ENCODE data around the gene ARPC2. TPM values are rescaled to one million over a fixed set of nuclear protein-coding genes. Genes with fewer than 3 reads are reported as not detected.
"Not testable (repeated sequence)": the region's sequence is repeated elsewhere in the genome, so short reads cannot be mapped to it uniquely, and the experiment has no call there.

Gene ARPC2
- total RNA-seq, 1 donor from 2014 or later, result 158 TPM

DNA sequence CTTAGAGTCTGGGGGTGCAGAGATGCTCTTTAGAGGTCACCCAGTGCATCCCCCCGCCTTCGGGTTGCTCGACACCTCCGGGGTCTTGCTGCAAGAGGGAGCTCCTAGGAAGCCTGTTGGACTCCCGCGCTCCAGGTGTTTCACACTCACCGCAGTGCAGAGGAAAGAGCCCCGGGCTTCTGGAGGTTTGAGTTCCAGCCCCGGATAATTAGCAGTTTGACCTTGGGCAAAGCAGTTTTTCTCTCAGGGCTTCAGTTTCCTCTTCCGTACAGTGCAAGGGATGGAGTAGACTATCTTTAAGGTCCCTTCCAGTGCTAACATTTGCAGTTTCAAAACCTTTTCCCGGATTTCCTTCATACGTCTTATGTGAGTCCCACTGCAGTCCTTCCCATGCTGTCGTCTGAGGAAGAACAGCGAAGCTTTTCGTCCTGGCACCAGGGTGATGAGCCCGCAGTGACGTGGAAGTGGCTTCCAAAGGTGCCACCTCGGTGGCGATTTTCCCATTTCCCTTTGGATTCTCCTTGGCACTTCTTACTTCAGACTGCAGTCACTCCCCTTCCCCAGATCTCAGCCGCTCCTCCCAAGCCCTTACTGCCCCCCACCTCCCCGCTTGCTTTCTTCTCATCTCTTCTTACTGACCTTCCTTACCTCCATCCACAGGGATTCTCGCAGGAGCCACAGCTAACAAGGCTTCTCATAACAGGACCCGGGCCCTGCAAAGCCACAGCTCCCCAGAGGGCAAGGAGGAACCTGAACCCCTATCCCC lies 53.9 kb downstream of the ARPC2 start:
- no peak for DNase-seq (ENCODE audit: low spot score)

DNA sequence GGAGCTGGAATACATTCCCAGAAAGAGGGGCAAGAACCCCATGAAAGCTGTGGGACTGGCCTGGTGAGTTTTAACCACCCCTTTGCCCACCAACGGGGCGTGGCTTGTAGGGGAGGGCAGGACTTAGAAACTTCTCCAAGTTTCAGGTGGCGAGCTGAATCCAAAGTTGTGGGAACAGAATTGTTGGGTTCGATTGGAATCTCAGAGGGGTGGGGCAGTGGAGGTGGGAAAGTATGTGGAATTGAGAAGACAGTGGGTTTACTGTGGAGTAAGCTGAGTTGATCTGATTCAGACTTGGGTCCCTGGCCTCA lies 54.5 kb downstream of the ARPC2 start:
- DNase-seq (ENCODE audit: low spot score), result no peak

DNA sequence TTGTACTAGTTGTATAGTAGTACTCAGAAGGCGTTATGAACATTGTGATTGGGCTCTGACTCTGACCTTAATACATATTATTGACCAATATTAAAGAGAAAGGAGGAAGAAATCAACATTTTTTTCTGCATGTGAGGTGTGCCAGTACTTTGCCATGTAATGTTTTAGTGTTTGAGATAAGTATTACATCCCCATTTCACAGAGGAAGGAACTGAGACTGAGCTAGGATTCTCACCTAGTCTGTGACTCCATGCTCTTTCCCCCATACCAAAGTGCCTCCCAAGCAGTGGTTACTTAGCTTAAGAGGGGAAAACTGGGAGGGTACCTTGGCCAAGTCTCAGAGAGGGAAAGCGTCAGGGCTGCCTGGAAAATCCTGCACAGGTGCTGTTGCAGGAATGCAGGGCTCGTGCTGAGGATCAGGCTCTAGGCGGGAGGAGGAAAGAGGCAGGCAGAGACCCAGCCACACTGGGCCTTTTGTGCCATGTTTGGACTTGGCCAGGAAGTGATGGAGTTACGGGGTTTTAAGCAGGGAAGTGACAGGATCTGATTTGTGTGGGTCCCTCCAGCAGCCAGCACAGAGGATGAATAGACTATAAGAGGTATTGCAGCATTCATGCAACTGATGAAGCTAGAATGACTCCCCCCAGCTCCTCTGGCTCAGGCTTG lies 55.0 kb downstream of the ARPC2 start:
- no peak for DNase-seq (ENCODE audit: low spot score)

DNA sequence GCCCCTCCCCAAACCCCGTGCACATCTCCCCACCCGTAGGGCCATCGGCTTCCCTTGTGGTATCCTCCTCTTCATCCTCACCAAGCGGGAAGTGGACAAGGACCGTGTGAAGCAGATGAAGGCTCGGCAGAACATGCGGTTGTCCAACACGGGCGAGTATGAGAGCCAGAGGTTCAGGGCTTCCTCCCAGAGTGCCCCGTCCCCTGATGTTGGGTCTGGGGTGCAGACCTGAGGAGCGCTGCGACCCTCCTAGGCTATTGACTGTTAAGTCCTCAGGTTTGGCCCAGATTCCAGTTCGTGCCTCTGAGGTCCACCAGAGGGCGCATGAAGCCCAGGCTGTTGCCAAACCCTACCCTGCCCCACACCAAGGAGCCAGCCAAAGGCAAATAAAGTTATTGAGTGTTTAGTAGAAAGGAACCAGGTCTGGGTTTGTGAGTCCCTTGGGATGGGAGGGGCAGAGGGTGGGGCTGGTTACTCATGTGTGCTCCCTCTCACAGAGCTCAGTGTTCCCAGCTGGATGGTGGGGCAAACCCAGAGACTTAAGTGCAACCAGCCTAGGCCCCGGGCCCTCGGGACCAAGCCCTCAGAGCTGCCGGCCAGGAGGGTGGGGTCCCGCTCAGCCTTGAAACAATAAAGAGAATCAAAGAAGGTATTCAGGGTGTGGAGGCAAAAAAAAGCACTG lies 55.7 kb downstream of the ARPC2 start:
- peak; percentile 92 for DNase-seq (ENCODE audit: low spot score)

DNA sequence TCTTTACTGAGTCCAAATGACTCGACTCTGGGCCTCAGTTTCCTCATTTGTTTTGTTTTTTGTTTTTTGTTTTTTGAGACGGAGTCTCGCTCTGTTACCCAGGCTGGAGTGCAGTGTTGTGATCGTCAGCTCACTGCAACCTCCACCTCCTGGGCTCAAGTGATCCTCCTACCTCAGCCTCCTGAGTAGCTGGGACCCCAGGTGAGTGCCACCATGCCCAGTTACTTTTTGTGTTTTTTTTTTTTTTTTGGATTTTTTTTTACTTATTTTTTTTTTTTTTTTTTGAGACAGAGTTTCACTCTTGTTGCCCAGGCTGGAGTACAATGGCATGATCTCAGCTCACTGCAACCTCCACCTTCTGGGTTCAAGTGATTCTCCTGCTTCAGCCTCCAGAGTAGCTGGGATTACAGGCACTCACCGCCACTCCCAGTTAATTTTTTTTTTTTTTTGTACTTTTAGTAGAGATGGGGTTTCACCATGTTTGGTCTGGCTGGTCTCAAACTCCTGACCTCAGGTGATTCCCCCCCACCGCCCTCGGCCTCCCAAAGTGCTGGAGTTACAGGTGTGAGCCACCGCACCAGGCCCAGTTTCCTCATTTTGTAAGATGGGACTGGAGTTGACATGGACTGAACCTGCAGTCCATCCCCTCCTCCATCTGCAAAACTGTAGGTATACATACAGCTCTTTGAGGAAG lies 56.4 kb downstream of the ARPC2 start:
- not testable (repeated sequence) for DNase-seq (ENCODE audit: low spot score)

DNA sequence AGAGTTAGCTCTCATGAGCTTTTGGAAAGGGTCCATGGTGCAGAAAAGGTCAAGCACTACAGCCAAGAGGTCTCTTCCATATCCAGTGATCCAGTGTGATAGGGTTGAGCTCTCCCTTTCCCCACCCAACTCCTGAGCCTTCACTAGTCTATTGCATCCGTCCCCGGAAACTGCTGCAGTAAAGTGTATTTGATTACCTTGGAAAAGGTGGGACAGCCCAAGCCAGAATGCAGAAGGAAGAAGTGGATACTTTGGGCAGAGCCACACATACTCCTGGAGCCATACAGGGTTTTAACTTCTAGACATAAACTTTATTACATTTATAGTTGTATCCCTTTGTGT lies 56.9 kb downstream of the ARPC2 start:
- no peak for DNase-seq (ENCODE audit: low spot score)

DNA sequence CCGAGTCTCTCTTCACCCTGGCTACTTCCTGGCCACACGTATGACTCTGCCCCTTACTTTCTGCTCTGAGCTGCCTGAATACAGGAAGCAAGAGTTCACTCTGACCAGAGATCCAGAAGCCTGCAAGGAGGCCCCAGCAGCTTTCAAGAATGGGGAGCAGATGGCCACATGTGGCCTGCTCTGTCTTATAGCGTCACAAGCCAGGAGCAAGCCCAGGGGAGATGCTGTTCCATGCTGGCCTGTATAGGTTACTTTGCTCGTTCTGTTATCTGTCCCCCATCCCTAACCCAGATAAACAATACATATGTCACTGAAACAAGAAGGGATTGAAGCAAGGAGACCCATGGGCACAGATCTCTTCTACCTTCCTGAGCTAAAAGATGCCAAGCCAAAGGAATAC lies 57.6 kb downstream of the ARPC2 start:
- no peak for DNase-seq (ENCODE audit: low spot score)

DNA sequence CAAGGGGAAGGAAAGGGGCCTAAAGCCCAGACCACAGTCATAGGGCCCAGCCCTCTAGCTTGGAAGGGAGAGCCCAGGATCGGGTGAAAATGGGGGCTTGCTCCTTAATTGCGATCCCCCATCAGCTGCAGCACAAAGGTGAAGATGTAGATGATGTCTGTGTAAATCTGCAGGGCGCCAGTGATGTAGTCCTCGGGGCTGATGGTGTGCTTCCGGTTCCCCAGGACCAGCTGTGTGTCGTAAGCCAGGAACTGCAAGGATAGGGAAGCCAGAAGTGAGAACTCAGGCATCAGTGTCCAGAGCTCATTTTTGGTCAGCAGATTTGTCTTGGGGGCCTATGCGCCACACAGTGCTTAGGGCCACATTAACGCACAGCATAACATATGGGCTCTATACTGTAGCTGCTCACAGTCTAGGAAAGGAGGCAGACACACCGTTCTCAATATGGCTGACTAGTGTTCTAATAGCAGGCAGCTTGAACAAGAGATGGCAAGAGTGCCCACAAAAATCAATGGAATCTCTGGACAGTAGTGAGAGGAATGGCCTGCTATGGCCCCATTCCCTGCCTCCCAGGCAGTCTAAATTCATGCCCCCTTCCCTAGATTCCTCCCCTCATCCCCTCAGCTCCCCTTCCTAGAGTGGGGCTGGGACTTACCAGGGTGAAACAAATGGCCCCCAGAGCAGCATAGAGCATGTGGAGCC lies 58.5 kb downstream of the ARPC2 start:
- no peak for DNase-seq (ENCODE audit: low spot score)

DNA sequence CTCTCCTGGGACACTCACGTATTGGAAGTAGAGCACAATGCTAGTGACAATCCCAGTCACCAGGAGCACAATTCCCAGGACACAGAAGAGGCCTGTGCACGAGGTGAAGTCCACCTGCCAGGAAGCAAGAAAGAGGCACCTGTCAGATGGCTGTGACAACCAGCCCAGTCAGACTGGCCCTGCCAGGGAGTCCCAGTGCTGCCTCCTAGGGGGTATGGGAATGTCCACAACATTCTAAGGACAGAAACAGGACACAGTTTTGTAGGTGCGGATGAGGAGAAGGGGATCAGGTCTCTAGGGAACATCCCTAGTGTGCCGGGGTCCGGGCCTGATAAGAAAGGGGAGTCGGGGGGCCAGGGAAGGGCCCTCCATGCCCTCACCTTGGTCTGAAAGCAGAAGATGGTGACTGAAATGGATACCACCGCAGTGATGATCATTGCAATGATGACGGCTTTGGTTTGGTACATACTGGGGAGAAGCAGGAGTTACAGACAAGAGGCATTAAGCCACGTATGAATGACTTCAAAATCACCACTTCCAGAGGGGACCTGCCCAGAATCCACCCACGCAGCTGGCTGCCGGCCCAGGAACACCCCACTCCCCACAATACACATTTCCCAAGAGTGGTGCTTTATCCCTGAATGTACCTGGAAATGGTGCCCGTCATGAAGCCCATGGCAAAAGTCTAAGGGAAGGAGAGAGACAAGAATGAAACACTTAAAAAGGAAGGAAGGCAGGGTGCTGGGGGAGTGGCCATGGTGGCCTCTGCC lies 60.2 kb downstream of the ARPC2 start:
- DNase-seq (ENCODE audit: low spot score), result no peak

DNA sequence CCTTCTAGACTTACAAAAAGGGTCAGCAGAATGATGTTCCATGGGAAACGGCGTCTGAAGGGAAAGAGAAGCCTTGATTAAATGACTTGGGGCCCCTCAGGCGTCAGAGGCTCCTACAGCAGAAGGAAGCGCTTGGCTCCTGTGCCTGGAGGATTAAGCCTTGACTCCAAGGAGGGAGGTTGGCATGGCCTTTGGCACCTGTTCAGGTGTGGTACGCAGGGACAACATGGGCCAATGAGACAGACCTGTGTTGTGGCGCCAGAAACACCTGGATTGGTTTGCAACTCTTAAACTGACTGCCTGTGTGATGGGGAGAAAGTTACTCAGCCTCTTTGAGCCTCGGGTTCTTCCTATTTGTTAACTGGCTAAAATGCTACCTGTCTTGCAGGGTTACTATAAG lies 60.9 kb downstream of the ARPC2 start:
- DNase-seq (ENCODE audit: low spot score), result no peak

DNA sequence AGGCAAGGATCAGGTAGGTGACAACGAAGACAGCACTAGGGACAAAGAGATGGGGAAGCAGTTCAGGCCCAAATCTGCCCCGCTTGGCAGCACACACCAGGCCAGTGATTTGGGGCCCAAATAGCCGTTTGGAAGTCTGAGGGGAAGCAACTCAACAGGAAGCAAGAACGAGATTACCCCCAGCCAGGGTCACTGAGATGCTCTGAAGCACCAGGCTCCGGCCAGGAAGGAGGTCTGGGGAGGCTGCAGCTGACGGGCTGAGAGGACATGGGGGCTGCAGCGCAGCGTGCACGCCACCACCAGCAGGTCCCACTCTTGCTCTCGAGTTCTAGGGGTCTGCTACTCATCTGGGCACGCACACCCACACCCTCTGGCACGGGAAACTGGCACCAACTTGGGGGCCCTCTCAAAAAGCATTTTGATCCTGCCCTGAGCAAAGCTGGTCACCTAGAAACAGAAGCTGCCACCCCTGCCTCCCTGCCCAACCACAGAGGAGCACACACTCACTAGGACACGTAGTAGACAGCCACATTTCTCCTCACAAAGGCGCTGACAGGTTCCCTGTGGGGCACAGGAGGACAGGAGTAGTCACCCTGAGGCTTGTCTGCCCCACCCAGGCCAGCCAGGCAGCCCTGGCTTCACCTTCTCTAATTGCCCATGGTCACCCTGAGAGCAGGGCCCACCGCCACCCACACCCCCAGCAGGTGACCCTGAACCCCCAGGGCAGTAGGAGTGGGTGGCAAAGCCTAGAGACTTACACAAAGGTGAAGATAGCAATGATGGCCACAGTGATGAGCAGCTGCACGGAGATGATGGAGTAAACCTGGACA lies 61.8 kb downstream of the ARPC2 start:
- DNase-seq (ENCODE audit: low spot score), result no peak

DNA sequence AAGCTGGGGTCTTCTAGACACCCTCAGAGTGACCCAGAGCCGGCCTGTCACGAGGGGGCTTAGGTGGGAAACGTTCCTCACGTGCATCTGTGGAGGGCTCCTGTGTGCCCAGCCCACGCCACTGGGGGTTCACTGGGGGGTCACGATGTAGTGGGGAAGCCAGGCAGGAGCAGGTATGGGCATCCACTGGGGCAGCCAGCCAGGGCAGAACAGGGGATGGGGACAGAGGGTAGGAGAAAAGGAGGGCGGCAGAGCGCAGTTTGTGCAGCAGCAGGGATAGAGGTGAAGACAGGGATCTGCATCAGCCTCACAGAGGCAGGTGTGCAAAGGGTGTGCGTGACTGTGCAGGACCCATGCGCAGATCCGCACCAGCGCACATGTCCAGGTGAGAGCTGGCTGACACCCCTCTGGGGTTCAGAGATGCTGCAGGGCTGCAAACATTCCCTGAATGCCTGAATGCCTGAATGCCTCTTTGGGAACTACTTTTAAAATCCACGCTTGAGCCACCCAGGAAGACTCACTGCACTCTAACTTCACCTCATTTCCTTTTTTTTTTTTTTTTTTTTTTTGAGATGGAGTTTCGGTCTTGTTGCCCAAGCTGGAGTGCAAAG lies 63.4 kb downstream of the ARPC2 start:
- DNase-seq (ENCODE audit: low spot score), result no peak

DNA sequence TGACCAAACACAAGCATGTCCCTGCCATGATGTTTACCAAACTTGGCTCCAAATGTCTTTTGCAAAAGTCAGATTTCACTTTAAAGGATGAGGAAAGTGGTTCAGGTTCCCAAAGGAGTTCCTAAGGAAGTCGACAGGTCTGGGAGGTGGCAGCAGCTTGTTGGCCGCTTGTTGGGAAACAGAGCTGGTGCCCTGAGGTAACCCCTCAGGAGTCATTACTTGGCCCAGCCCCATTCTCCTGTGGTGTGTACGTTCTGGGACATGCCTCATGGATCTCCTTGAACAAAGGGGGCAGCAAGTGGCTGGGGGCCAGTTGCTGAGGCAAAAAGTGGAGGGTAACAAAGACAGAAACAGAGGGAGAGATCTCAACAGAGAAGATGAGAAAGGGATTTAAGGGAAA lies 64.5 kb downstream of the ARPC2 start:
- DNase-seq (ENCODE audit: low spot score), result no peak

DNA sequence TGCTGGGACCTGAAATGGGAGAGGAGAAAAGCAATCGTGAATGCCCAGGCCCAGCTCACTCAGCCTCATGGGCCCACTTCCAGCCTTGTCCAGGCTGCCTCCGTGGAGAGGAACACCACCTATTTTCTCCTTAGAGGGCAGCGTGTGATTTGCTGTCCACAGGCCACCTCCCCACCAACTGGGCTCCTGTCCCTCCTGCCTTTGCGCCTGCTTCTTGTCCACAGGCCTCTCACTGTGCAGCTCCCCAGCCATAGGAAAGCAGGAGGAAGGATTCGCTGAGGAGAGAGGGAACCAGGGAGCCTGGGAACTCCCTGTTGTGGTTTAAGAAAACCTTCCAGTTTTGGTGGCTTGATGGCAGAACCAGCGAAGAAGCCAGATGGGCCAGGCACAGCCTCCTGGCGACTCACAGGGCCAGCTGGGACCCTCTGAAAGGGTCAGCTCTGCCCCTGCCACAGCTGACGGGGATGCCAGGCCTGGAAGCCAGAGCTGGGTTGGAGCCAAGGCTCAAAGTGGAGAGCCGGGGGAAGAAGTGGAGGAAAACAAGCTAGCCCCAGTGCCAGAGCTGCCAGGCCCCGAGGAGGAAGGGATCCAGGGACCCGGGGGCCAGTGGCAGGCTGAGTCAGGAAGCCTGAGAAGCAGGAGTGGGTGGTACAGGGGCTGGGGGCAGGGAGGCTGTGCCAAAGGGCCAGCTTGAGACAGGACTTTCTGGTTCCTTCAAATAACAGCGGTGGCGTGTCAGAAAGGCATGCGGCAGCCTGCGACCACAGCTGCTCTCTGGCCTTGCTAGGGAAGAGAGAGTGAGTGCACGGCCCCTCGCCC lies 65.4 kb downstream of the ARPC2 start:
- DNase-seq (ENCODE audit: low spot score), result no peak

DNA sequence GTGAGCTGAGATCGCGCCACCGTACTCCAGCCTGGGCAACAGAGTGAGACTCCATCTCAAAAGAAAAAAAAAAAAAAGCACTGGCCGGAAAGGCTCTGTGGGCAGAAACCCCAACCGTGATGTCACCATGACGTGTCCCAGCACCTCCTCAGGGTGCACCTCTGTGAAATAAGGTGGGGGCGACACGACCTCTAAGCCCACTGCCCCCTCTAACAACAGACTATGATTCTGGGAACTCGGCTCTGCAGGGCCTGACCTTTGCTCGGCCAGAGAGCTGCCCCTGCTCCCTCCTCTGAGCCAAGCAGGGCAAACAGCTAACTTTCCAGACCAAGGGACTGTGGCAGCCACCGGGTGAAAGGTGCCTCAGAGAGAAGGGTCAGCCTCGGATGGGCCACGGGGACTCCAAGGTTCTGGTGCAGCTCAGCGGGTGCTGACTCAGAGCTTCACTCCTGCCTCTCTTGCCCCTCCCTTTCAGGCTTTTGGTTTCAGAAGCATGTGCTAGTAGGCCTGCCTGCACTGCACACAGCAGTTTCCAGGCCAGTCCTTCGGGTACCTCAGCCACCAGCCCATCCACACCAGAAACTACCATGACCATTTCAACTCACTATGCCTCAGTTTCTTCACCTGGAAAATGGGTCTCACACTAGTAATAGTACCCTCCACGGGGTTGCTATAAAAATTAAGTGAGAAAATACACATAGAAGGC lies 67.3 kb downstream of the ARPC2 start:
- DNase-seq (ENCODE audit: low spot score), result peak; percentile 81

DNA sequence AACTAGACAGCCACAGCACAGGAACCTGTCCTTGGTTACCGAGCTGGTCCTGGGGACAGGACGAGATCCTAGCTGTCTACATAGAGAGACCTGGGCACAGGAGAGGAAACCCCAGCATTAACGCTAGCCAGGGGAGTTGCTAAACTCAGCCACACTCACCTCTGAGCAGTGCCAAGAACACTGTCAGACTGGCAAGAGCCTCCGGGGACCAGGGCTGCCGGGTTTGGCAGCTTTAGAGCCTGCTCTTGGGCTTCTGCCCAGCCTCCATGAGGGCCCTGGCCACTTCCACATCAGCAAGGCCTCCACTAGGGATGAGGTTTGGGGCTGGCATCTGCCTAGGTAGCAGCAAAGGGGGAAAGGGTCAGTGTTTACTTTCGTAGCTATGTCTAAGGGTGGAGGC lies 68.6 kb downstream of the ARPC2 start:
- no peak for DNase-seq (ENCODE audit: low spot score)

DNA sequence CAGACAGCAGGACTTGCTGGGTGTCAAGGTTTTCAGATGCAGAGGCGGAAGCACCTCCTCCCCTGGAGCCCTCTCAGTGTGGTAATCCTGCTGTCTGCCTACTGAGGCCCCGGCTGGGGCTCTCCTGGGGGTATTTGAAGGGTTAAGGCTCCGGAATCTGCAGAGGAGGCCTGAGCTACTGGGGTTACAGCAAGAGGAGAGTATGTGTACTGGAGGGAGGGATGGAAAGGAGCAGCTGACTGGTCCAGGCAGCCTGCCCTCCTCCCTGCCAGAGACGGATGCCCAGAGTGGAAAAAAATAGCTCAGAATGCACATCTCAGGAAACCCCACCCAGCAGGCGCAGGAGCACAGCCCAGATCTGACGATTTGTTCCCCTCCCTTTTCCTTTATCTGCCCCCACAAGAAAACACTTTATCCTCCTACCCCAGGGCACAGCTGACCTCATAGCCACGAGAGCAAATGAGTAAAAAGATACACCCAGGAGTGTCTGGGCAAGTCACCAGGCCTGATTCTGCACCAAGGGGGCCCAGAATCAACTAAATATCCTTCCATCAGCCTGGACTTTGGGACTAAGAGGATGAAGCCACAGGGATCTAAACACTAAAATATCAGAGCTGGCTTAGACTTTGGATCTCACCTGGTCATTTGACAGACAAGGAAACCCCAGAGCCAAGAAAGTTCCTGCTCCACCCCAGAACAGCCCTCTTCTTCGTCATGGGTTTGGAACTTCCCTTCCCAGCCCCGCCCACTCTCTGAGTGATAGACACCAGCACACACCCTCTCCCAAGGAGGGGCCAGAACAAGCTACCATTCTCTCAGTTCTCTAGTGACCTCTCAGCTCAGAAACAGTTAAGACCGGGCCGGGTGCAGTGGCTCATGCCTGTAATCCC lies 69.8 kb downstream of the ARPC2 start:
- peak; percentile 99 for DNase-seq (ENCODE audit: low spot score)
